IPS-18c (cell line): Measurements from ENCODE around the gene PLK3.
"Not testable (repeated sequence)": the region's sequence is repeated elsewhere in the genome, so short reads cannot be mapped to it uniquely, and the experiment has no call there.

Experiments
- H3K4me3 ChIP-seq: 2 replicates; pipeline ENCODE4 v1.7.0; 2013; ENCODE audit warnings: low read depth, mild to moderate bottlenecking, low read length, moderate library complexity; ENCODE audit not compliant: insufficient read depth
- H3K9me3 ChIP-seq: one replicate; pipeline ENCODE4 v1.6.1; 2013; ENCODE audit warnings: mild to moderate bottlenecking, low read length, moderate library complexity; ENCODE audit not compliant: control insufficient read depth, insufficient read depth

The PLK3 gene

DNA sequence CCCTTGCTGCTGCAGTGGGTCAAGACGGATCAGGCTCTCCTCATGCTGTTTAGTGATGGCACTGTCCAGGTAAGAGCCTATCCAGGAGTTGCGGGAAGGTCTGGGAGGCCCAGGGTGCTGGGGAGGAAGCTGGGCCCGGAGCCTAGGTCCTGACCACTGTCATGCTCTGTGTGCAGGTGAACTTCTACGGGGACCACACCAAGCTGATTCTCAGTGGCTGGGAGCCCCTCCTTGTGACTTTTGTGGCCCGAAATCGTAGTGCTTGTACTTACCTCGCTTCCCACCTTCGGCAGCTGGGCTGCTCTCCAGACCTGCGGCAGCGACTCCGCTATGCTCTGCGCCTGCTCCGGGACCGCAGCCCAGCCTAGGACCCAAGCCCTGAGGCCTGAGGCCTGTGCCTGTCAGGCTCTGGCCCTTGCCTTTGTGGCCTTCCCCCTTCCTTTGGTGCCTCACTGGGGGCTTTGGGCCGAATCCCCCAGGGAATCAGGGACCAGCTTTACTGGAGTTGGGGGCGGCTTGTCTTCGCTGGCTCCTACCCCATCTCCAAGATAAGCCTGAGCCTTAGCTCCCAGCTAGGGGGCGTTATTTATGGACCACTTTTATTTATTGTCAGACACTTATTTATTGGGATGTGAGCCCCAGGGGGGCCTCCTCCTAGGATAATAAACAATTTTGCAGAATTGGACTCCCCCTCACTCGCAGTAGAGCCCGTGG lies 5.3 kb downstream of the PLK3 start:
- no peaks in the 10 kb centered on the region for H3K9me3 ChIP-seq
- no peak overlapping the region for H3K4me3 ChIP-seq

DNA sequence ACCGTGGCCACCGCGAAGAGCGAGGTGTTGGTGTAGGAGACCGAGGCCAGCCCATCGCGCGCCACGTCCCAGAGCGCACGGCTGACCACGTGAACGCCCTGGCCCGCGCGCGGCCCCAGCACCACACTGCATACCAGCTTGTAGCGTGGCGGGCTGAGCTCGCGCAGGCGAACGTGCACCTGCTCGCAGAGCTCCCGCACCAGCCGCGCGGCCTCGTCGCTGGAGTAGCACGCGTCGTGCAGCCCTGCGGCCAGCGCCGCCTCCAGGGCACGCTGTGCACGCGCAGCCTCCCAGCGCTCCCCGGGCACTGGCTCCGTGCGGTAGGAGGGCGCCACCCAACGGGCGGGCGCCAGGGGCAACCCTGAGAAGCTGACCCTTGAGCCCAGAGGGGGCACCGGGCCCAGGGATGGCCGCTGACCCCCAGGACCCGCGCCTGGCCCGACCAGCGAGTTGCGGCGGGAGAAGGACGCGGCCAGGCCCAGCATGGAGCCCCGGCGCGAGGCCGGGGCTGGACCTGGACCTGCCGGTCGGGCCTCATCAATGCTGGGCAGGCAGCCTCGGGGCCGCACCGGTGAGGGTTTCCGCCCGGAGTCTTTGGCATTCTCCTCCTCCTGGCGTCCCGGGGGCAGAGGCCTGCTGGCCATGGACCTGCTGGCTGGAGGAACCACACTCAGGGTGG lies 6.0 kb downstream of the PLK3 start:
- Histone ChIP-seq H3K4me3 (no peak overlapping the region), H3K9me3 (no peaks in the 10 kb centered on the region)

GRCh38 chr1:44806704-44807363 lies 6.7 kb downstream of the PLK3 start, which contains the start of gene DYNLT4:
Gene DYNLT4 (minus strand): TSS chr1:44807351. CDS start chr1:44806668, 683 bp downstream.
- H3K4me3 ChIP-seq, result peak within 1 kb of the TSS; percentile 31; the same call in 1 of the 2 replicates
- no peaks in the 10 kb centered on the region for H3K9me3 ChIP-seq

DNA sequence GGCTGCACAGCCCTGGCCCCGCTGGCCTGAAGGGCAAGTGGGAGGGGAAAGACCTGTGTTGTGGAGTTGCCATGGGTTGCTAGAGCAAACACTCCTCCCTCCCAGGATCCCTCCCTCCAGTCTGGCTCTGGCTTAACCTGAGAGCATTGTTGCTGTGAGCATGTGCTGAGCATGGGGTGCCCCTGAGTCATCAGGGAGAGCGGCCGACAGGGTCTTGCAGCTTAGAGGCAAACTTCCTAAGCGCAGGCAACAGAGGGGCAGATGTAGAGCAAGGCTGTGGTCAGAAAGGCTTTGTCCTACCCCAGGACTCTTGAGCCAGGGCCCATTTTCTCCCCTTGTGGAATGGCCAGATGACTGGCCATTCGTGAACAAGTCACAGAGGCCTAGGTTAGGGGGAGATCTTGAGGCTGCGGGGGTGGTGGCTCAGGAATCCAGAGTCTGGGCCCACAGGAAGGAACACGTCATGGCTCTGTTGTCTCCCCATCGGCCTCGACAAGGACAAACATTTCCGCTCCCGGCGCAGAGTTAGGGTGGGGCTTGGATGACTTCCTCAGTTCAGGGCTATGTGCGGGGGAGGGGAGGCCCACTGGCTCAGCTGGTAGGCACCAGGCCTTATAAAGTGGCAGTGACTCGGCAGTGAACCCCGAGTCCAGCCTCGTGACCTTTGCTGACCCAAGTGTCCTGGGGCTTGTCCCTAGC lies 7.3 kb downstream of the PLK3 start:
- no peaks in the 10 kb centered on the region for H3K9me3 ChIP-seq
- H3K4me3 ChIP-seq, result peak overlapping the region; percentile 31; the same call in 1 of the 2 replicates

DNA sequence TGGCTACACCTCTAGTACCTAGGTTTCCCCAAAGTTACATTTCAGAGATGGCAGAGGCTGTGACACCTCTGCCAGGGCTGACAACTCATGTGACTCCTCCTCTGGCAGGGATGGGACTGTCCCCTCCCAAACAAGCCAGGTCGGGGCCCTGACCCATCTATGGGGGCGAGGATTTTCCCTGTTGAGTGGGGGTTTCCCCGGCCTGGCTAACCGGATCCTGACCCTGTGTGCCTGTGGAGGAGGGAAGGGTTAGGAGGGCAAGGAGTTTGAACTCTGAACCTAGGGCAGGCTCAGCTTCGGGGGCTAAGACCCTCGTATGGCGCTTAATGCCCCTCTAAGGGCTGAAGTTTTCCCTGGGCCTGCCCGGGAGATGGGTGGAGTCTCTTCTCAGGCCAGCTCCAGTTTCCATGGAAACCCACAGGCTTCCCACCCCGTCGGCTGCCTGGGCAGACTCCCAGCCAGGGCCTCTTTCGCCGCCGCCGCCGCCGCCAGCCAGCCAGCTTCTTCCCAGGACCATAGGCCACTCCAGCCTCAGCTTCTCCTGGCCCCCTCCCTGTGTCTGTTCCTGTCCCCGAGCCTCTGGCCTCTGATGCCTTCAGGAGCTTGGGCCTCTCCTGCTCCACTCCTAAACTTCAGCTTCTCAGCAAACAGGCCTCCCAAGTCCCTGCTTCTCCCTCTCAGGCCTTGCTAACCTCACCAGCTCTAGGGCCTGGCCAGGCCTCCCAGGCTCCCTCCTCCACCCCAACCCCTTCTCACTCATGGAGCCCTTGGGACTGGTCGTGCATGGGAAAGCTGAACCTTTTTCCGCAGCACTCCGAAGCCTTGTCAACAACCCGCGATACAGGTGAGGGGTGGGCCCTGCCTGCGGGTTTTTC lies 8.1 kb downstream of the PLK3 start, which contains the start of gene BTBD19:
TSS of gene BTBD19 (plus strand) at position 461 of the 875 bp plus-strand sequence. CDS start at position 759, 298 bp downstream.
- Histone ChIP-seq H3K9me3 (no peaks in the 10 kb centered on the region), H3K4me3 (peak within 1 kb of the TSS; percentile 31)

DNA sequence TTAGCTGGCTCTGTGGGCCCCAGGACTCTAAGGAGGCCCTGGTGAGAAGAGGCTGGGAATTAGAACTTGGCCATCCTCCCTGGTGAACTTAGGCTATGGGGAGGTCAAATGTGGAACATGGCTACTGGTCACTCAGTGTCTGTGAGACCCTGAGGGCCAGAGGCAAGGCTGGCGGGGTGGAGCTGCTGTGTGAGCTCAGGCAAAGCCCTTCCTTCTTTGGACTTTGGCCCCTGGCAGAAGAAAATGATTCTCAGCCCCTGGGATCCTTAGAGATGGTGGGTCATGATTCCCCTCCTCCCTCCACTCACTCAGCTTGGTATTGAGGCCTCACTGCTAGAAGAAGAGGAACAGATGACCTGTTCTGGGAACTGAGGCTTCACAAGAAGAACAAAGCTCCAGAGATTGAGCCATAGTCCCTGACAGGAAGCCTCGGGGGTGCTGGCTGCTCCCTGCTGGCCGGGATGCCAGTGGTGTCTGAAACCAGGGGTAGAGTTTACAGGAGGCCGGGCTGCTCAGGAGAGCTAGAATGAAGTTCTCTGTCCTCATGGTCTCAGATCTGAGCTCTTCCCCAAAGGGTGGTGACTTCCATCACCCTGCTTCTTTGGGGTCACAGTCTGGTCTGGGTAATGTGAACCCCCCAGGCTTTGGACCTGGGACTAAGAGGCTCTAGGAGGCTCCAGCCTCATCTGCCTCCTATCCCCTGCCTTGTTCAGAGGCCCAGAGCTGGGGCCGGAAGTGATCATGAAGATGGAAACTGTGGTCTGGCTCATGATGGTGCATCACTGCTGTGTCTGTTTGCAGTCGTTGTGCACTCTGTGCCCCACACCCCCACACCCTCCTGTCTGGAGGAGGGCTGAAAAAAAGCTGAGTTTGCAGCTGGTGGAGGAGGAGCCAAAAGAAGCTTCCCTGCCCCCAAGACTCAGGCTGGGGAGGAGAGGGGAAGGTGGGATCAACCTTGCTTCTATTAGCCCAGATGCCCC lies 9.1 kb downstream of the PLK3 start:
- Histone ChIP-seq H3K9me3 (no peaks in the 10 kb centered on the region), H3K4me3 (peak overlapping the region; percentile 28; the same call in 1 of the 2 replicates)

DNA sequence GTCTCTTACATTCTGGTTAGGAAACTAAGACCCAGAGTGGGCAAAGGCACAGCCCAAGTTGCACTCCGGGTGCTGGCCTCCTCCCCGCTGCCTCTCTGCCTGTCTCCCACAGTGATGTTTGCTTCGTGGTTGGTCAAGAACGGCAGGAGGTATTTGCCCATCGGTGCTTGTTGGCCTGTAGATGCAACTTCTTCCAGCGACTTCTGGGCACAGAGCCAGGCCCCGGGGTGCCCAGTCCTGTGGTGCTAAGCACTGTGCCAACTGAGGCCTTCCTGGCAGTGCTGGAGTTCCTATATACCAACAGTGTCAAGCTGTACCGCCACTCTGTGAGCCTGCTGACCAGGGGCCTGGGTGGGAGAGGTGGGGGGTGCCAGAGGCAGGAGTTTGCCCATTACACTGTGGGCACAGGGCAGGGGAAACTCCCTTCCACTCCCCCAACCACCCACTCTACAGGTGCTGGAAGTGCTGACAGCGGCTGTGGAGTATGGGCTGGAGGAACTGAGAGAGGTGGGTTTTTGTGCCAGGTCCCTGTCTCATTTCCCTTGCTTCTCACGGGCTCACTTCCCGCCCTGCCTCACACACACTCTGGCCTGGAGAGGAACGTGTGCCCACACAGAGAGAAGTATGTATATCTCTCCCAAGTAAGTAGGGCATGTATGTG lies 10.1 kb downstream of the PLK3 start:
- no peak overlapping the region for H3K4me3 ChIP-seq

GRCh38 chr1:44810762-44811105 lies 10.6 kb downstream of the PLK3 start:
- H3K4me3 ChIP-seq, H3K9me3 ChIP-seq: not testable (repeated sequence)

More for the DNA sequence above, 10.1 kb downstream of the PLK3 start:
- no peaks in the 10 kb centered on the region for H3K9me3 ChIP-seq

GRCh38 chr1:44811234-44811633 lies 11.1 kb downstream of the PLK3 start:
- H3K4me3 ChIP-seq, result no peak overlapping the region
- H3K9me3 ChIP-seq, result no peaks in the 10 kb centered on the region

GRCh38 chr1:44812822-44813543 lies 12.8 kb downstream of the PLK3 start:
- Histone ChIP-seq H3K4me3 (peak overlapping the region; percentile 42; the same call in 1 of the 2 replicates), H3K9me3 (no peaks in the 10 kb centered on the region)

DNA sequence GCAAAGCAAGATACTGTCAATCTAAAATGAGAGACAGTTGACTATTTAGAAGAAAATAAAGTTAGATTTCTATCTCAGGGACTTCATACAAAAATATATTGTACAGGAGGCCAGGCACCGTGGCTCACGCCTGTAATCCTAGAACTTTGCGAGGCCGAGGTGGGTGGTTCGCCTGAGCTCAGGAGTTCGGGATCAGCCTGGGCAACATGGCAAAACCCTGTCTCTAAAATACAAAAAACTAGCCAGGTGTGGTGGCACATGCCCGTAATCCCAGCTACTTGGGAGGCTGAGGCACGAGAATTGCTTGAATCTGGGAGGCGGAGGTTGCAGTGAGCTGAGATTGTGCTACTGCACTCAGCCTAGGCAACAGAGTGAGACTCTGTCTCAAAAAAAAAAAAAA lies 15.7 kb downstream of the PLK3 start:
- H3K4me3 ChIP-seq, H3K9me3 ChIP-seq: not testable (repeated sequence)

DNA sequence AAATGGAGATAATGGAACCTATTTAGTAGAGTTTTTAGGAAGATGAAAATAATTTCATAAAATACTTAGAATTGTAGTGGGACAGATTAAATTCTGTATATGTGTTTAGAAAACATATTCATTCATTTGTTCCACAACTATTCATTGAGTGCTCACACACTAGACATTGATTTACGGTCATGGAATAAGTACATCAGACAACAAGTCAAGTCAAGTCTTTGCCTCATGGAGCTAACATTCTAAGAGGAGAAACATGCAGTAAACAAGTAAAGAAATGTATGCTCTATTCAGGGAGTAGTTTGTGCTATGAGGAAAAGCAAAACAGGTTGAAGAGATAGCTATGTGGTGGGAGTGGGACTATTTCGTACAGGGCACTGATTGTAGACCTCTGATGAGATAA lies 17.1 kb downstream of the PLK3 start:
- H3K9me3 ChIP-seq, result no peaks in the 10 kb centered on the region
- H3K4me3 ChIP-seq, result no peak overlapping the region

- H3K4me3 ChIP-seq, result no peak overlapping the region
- no peaks in the 10 kb centered on the region for H3K9me3 ChIP-seq
Observed at GRCh38 chr1:44817771-44818495, 17.8 kb downstream of the PLK3 start.

GRCh38 chr1:44819196-44819607 lies 19.0 kb downstream of the PLK3 start:
- H3K9me3 ChIP-seq, result no peaks in the 10 kb centered on the region
- peak overlapping the region; percentile 28; the same call in 1 of the 2 replicates for H3K4me3 ChIP-seq
